ENCODE results near the gene LANCL3. TPM values are rescaled to one million over a fixed set of nuclear protein-coding genes. Genes with fewer than 3 reads are reported as not detected.
"Not testable (repeated sequence)": the region's sequence is repeated elsewhere in the genome, so short reads cannot be mapped to it uniquely, and the experiment has no call there.

Gene LANCL3
- total RNA-seq, 1 experiment from 2014 or later, result 0.03 TPM

DNA sequence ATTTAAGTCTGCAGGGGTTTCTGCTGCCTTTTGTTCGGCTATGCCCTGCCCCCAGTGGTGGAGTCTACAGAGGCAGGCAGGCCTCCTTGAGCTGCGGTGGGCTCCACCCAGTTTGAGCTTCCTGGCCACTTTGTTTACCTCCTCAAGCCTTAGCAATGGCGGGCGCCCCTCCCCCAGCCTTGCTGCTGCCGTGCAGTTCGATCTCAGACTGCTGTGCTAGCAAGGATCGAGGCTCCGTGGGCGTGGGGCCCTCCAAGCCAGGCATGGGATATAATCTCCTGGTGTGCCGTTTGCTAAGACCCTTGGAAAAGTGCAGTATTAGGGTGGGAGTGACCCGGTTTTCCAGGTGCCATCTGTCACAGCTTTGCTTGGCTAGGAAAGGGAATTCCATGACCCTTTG, 15.9 kb downstream of the LANCL3 start:
- H3K9me3 ChIP-seq (replicated peaks); H3K36me3 ChIP-seq; DNase-seq (ENCODE audit: low read depth in 1 of 2, low spot score in 2 of 2); H3K4me3 ChIP-seq; H3K27me3 ChIP-seq (replicated peaks); H3K27ac ChIP-seq; H3K4me1 ChIP-seq (replicated peaks): not testable (repeated sequence)

DNA sequence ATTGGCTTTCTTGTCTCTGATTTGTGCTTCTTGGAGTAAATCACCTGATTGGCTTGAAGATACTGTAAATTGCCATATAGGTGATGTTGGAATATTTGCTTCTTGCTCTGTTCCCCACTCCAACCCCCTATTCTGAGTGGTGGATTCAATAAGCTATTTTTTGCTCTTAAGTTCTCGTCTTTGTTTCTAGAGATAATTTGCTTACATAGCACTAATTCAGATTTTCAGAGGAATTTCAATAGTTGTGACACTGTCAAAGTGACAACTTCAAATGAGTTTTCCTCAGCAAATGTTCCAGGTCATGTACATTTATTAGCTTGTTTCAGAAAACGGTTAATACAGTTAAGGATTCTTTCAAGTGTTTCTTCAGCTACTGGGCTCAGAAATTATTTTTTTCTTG, 18.6 kb downstream of the LANCL3 start:
- no peak overlapping the region for H3K4me3 ChIP-seq
- no peaks in the 10 kb centered on the region for H3K36me3 ChIP-seq
- DNase-seq (ENCODE audit: low read depth in 1 of 2, low spot score in 2 of 2), result no peak
- no peaks in the 10 kb centered on the region for H3K4me1 ChIP-seq (replicated peaks)
- no peaks in the 10 kb centered on the region for H3K9me3 ChIP-seq (replicated peaks)
- no peaks in the 10 kb centered on the region for H3K27me3 ChIP-seq (replicated peaks)
- no peak overlapping the region for H3K27ac ChIP-seq

GRCh38 chrX:37594755-37595382, 23.4 kb downstream of the LANCL3 start:
- H3K27ac ChIP-seq, result no peak overlapping the region
- no peak for DNase-seq (ENCODE audit: low read depth in 1 of 2, low spot score in 2 of 2)
- no peaks in the 10 kb centered on the region for H3K9me3 ChIP-seq (replicated peaks)
- no peak overlapping the region for H3K4me3 ChIP-seq
- H3K27me3 ChIP-seq (replicated peaks), result no peaks in the 10 kb centered on the region
- no peaks in the 10 kb centered on the region for H3K36me3 ChIP-seq
- no peaks in the 10 kb centered on the region for H3K4me1 ChIP-seq (replicated peaks)

GRCh38 chrX:37599729-37600128, 28.3 kb downstream of the LANCL3 start:
- no peaks in the 10 kb centered on the region for H3K36me3 ChIP-seq
- no peak overlapping the region for H3K4me3 ChIP-seq
- no peak for DNase-seq (ENCODE audit: low read depth in 1 of 2, low spot score in 2 of 2)
- H3K4me1 ChIP-seq (replicated peaks), result no peaks in the 10 kb centered on the region
- no peaks in the 10 kb centered on the region for H3K9me3 ChIP-seq (replicated peaks)
- no peak overlapping the region for H3K27ac ChIP-seq
- H3K27me3 ChIP-seq (replicated peaks), result no peaks in the 10 kb centered on the region

- Histone ChIP-seq H3K27me3 (replicated peaks) (no peaks in the 10 kb centered on the region), H3K9me3 (replicated peaks) (no peaks in the 10 kb centered on the region), H3K27ac (no peak overlapping the region), H3K4me3 (no peak overlapping the region), H3K36me3 (no peaks in the 10 kb centered on the region), H3K4me1 (replicated peaks) (no peaks in the 10 kb centered on the region)
- DNase-seq (ENCODE audit: low read depth in 1 of 2, low spot score in 2 of 2), result no peak
Measured at GRCh38 chrX:37603938-37604409, 32.5 kb downstream of the LANCL3 start.

DNA sequence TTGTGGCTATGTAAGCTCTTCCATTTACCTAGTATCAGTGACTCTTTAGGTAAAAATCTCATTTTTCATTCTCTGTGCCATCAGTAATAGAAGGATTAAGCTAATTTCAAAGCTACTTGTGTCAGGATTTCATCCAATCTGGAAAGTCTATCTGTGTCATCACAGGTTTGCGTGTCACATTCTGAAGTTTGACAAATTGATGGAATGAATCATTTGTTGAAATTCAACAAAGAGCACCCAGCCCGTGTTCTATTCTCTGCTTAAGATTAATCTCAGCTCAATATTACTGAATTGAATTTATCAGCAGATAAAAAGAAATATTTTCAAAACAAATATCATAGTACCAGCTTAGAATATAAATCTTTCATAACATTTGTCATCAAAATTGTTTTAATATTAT, 35.8 kb downstream of the LANCL3 start:
- no peak for DNase-seq (ENCODE audit: low read depth in 1 of 2, low spot score in 2 of 2)
- Histone ChIP-seq H3K36me3 (no peaks in the 10 kb centered on the region), H3K9me3 (replicated peaks) (no peaks in the 10 kb centered on the region), H3K4me1 (replicated peaks) (no peaks in the 10 kb centered on the region), H3K4me3 (no peak overlapping the region), H3K27ac (no peak overlapping the region), H3K27me3 (replicated peaks) (no peaks in the 10 kb centered on the region)

GRCh38 chrX:37608156-37608555, 36.7 kb downstream of the LANCL3 start:
- Histone ChIP-seq H3K27me3 (replicated peaks) (no peaks in the 10 kb centered on the region), H3K4me1 (replicated peaks) (no peaks in the 10 kb centered on the region), H3K4me3 (no peak overlapping the region), H3K36me3 (no peaks in the 10 kb centered on the region), H3K9me3 (replicated peaks) (no peaks in the 10 kb centered on the region), H3K27ac (no peak overlapping the region)
- no peak for DNase-seq (ENCODE audit: low read depth in 1 of 2, low spot score in 2 of 2)

DNA sequence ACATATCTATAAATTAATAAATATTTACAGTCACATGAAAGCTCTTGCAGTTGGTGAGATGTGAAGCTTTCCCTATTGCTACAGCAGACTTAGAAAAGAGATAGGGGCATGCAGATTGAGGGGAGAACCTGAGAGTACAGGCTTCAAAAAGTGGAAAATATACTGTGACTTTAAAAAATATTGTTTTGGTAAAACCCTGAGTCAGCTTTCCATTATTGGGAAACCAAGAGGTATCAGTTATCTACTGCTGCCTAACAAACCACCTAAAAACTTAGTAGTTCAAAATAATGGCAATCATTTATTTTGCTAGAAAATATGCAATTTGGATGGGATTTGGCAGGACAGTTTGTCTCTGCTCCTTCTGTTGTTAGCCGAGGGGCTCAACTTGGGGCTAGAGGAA, 38.3 kb downstream of the LANCL3 start:
- H3K9me3 ChIP-seq (replicated peaks), result no peaks in the 10 kb centered on the region
- no peak for DNase-seq (ENCODE audit: low read depth in 1 of 2, low spot score in 2 of 2)
- no peaks in the 10 kb centered on the region for H3K4me1 ChIP-seq (replicated peaks)
- H3K36me3 ChIP-seq, result no peaks in the 10 kb centered on the region
- no peaks in the 10 kb centered on the region for H3K27me3 ChIP-seq (replicated peaks)
- no peak overlapping the region for H3K27ac ChIP-seq
- no peak overlapping the region for H3K4me3 ChIP-seq

DNA sequence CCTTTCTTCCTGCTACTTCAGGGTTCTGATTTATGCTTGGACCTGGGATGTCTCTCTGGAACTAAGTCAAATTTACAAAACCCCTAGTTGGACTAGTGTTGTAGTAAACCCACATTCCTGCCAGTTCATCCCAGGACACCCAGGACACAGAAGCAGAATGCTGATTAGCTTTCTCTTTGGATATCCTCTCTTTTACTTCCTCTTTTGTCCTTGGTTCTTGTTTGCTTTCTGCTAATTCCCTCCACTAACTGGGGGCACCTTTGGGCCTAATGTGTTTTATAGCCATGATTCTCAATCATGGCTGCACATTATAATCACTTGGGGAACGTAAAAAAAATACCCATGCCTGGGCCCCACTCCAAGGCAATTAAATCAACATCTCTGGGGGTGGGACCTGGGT, 42.5 kb downstream of the LANCL3 start:
- no peak for DNase-seq (ENCODE audit: low read depth in 1 of 2, low spot score in 2 of 2)
- H3K4me3 ChIP-seq, result no peak overlapping the region
- H3K4me1 ChIP-seq (replicated peaks), result no peaks in the 10 kb centered on the region
- no peaks in the 10 kb centered on the region for H3K9me3 ChIP-seq (replicated peaks)
- no peak overlapping the region for H3K27ac ChIP-seq
- no peaks in the 10 kb centered on the region for H3K27me3 ChIP-seq (replicated peaks)
- H3K36me3 ChIP-seq, result no peaks in the 10 kb centered on the region

- no peak overlapping the region for H3K27ac ChIP-seq
- no peak overlapping the region for H3K4me3 ChIP-seq
- no peaks in the 10 kb centered on the region for H3K9me3 ChIP-seq (replicated peaks)
- H3K27me3 ChIP-seq (replicated peaks), result no peaks in the 10 kb centered on the region
- no peaks in the 10 kb centered on the region for H3K4me1 ChIP-seq (replicated peaks)
- no peak for DNase-seq (ENCODE audit: low read depth in 1 of 2, low spot score in 2 of 2)
- H3K36me3 ChIP-seq, result no peaks in the 10 kb centered on the region
Measured at GRCh38 chrX:37627602-37628001, 56.1 kb downstream of the LANCL3 start.

GRCh38 chrX:37638047-37638446, 66.6 kb downstream of the LANCL3 start:
- H3K9me3 ChIP-seq (replicated peaks), result no peaks in the 10 kb centered on the region
- H3K4me3 ChIP-seq, result no peak overlapping the region
- H3K27me3 ChIP-seq (replicated peaks), result no peaks in the 10 kb centered on the region
- H3K36me3 ChIP-seq, result no peaks in the 10 kb centered on the region
- DNase-seq (ENCODE audit: low read depth in 1 of 2, low spot score in 2 of 2), result no peak
- no peaks in the 10 kb centered on the region for H3K4me1 ChIP-seq (replicated peaks)
- H3K27ac ChIP-seq, result no peak overlapping the region

DNA sequence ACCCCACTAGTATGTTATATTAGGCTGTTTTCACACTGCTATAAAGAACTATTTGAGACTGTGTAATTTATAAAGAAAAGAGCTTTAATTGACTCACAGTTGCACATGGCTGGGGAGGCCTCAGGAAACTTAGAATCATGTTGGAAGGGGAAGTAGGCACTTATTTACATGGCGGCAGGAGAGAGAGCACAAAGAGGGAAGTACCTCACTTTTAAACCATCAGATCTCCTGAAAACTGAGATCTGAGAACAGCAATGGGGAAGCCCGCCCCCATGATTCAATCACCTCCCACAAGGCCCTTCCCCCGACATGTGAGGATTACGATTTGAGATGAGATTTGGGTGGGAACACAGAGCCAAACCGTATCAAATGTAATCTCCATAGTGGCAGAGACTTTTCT, 68.7 kb downstream of the LANCL3 start:
- Histone ChIP-seq H3K9me3 (replicated peaks) (no peaks in the 10 kb centered on the region), H3K4me3 (no peak overlapping the region), H3K4me1 (replicated peaks) (no peaks in the 10 kb centered on the region), H3K27me3 (replicated peaks) (no peaks in the 10 kb centered on the region), H3K27ac (no peak overlapping the region), H3K36me3 (no peaks in the 10 kb centered on the region)
- no peak for DNase-seq (ENCODE audit: low read depth in 1 of 2, low spot score in 2 of 2)

DNA sequence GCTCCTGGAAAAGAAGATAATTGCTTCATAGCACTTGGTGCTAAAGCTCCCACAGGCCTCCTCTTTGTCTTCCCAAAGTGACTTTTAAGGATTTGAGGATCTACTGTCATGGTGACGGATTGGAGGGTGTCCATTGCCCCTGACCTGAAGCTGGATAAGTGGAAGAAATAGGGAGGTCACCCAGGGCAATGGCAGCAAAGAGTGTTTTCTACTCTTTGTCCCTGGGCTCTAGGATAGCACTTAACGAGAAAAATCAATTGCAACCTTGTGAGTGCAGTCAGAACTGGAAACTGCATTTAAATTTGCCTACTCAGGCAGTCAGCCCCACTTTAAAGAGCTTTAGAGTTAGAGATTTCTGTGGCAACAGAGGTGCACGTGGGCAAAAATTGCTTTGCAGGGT, 70.4 kb downstream of the LANCL3 start:
- no peaks in the 10 kb centered on the region for H3K27me3 ChIP-seq (replicated peaks)
- H3K9me3 ChIP-seq (replicated peaks), result no peaks in the 10 kb centered on the region
- no peaks in the 10 kb centered on the region for H3K36me3 ChIP-seq
- H3K4me1 ChIP-seq (replicated peaks), result no peaks in the 10 kb centered on the region
- no peak for DNase-seq (ENCODE audit: low read depth in 1 of 2, low spot score in 2 of 2)
- H3K27ac ChIP-seq, result no peak overlapping the region
- H3K4me3 ChIP-seq, result no peak overlapping the region

DNA sequence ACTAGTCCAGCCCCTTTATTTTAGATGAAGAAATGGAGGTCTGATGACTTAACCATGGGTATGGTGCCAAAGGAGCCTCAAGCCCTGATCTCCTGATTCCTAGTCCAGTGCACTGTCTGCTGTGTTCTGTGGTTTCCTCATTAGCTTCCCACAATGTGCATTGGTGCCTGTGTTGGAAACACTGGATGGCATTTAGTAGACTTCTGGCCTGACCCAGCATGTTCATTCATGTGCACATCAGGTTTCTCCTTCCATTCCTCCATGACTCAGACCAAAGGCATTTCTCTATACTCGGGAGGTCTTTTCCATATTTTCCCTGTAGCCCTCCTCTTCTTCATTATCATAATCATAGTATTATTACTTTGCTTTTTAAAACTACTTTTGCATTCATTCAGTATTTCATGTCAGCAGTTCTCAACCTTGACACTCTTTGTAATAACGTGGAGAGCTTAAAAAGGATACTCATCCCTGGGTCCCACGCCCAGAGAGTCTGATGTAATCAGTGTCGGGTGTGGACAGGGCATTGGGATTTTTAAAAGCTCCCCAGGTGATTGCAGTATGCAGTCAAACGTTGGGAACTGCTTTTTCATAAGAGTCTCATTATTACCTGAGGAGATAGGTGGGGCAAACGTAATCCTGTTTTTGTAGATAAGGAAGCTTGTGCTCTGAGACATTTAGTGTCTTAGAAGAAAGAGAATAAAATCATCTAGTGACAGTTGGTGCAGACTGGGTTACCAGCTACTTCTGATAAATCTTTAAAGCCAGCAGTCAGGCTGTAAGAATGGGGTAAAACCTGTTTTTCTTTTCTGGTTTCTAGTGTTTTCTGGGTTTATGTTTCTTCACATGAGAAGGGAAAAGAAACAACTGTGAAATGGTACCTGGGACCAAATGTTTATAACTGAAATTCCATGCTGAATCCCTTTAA, 73.2 kb downstream of the LANCL3 start:
- no peak overlapping the region for H3K27ac ChIP-seq
- DNase-seq (ENCODE audit: low read depth in 1 of 2, low spot score in 2 of 2), result no peak
- no peaks in the 10 kb centered on the region for H3K27me3 ChIP-seq (replicated peaks)
- H3K9me3 ChIP-seq (replicated peaks), result no peaks in the 10 kb centered on the region
- no peaks in the 10 kb centered on the region for H3K36me3 ChIP-seq
- H3K4me3 ChIP-seq, result no peak overlapping the region
- no peaks in the 10 kb centered on the region for H3K4me1 ChIP-seq (replicated peaks)
